ENCODE data around the gene ZEB2.

DNA sequence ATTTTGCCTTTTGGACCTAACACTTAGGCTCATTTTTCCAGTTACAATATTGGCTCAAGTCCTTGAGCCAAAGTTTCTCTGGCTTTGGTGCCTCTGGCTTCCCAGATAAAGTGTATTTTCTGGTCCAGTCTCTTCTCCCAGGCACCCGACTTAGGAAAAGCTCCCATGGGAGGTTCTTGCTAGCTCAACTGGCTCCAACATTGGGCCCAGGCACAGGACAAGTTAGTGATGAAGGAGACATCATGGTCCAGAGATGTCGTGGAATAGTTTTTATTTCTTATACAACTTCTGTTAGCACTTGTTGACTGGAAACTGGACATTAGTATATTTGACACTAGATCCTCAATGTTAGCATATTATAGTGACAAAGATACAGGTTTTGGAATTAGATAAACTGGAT lies 8.2 kb upstream of the ZEB2 start:
- TF ChIP-seq FOXM1 (IDR thresholded peaks at IDR 0.05; ENCODE audit: borderline replicate concordance), result no peak
- TF ChIP-seq FOXA1 (IDR thresholded peaks at IDR 0.05), result no peak

Measured in HEK293T (cell line).